Stimulated activated CD8-positive, alpha-beta memory T cell treated with anti-CD3 and anti-CD28 coated beads, Interleukin-15, amount 100 ng/mL, for 48 hours (primary cell): Measurements from ENCODE around the gene CCKAR.

Source experiments
- DNase-seq, 2 donors: peaks; one replicate each; pipeline ENCODE4 v3.0.0-alpha.2; 2020; ENCODE audit warnings: low read depth in 2 of 2

Gene CCKAR

DNA sequence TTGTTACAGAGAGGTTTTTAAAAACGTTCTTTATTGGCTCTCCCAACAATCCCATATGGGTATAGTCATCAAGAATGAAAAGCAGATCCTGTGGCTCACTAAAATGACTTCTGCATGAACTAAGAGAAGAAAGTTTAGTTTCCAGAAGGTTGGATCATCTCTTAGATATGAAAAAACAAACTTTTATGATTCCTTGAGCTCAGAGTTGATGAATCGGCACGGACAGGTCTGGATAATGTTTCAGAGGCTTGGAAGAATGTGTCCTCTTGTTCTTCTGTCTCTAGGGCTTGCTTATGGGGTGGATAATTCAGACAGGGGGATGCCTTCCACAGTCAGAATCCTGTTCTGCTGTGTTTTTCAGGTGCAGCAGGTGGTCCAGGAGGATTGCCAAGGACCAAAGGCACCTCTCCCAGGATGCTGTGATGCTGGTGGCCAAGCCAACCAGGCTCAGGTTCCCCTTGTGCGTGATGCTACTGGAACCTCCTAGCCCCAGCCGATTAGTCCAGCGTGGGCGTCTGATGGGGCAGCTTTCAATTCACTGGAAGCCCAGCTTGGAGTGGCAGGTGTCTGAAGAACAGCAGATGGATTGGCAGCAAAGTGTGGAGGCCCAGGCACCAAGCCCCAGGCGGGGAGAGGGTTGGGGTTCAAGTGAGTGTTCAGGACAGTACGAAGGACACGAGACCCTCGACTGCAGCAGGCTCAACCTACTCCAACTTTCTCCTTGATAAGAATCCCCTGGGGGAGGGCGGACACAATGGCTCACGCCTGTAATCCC, 30.3 kb downstream of the CCKAR start:
- no peak for DNase-seq

DNA sequence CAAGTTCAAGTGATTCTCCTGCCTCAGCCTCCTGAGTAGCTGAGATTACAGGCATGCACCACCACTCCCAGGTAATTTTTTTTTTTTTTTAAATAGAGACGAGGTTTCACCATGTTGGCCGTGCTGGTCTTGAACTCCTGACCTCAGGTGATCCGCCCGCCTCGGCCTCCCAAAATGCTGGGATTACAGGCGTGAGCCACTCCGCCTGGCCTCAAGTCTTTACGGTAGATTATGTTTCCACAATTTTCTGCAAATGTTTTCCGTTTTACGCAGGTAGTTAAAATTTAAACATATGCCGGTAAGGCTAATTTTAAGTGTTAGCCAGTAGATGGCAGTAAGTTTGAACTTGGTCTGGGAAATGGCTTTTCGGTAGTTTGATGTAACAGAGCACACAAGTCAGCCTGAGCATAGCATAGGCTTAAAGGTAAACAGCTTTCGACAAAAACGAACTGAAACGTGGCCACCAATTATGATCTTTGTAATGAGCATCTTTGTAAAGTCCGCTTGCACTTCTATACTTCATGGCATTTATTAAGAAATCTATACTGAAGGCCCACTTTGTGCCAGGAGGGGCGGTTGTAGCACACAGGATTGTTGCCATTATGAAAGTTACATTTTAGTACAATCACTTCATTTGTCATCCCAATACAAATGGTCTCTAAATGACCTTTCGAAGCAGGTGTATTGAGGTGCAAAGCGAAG, 31.1 kb downstream of the CCKAR start:
- no peak for DNase-seq

DNA sequence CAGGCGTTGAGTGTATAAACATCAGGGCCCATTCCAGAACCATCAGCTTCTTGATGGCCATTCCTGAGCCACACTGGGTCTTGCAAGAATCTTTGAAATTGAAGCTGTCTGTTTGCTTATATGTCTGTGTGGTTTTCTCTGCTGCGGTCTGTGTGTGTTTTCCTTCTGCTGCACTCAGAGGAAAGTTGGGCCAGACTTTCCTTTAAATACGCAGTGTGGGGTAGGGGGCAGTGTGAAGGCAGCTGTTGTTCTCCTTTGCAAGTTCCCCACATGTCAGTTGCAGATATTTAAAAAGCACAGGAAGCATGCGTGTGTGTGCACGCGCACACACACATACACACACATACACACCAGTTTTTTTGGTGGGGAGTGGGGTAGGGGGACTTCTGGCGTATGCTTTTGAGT, 32.1 kb downstream of the CCKAR start:
- DNase-seq: no peak

DNA sequence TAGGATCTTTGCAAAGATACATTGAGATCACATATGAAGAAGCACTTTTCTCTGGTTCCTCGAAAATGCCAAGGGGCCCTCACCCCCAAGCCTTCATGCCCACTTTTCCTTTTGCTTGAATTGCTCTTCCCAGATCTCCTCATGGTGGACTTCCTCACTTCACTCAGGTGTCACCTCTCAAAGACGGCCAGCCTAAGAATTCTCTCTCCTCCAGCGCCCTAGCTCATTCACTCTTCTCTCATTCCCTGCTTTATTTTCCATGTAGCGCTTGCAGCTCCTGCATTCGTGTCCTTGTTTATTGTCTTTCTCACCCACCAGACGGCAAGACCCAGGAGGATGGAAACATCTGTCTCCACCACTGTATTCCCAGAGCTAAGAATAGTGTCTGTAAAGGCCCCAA, 32.9 kb downstream of the CCKAR start:
- DNase-seq: no peak

DNA sequence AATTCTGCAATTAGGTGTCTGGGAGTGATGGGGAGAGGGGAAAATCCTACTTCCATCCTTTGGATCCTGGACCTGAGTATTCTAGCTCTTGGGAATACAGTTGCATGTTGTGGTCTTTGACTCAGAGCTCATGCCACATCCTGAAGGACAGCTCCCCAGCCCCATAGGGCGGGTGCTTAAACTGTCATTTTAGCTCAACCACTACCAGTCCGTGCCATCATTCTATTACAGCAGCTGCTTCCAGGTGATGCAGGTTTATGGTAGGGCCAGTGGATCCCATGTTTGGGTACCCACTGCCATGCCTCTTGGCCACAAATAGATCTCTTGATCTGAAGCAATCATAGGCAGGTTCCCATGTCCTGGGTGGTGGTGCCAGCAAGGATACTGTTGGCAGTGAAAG, 34.7 kb downstream of the CCKAR start:
- no peak for DNase-seq

DNA sequence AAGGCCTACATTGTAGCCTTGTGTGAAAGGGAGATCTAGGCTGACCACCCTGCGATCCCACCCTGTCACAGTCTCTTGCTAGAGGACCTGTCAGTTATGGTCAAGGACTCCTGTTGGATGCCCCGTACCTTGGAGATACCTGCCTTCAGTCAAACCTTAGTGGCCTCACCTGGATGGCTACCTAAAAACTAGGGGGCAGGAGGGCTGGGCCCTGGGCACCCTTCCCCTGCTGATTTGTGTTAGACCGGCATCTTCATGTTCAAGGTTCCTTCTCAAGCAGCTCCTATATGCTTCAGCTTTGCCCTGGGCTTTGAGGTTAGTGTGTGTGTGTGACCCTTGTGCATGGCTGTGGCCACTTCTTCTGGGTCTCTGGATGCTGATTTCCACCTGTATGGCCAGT, 35.3 kb downstream of the CCKAR start:
- no peak for DNase-seq

DNA sequence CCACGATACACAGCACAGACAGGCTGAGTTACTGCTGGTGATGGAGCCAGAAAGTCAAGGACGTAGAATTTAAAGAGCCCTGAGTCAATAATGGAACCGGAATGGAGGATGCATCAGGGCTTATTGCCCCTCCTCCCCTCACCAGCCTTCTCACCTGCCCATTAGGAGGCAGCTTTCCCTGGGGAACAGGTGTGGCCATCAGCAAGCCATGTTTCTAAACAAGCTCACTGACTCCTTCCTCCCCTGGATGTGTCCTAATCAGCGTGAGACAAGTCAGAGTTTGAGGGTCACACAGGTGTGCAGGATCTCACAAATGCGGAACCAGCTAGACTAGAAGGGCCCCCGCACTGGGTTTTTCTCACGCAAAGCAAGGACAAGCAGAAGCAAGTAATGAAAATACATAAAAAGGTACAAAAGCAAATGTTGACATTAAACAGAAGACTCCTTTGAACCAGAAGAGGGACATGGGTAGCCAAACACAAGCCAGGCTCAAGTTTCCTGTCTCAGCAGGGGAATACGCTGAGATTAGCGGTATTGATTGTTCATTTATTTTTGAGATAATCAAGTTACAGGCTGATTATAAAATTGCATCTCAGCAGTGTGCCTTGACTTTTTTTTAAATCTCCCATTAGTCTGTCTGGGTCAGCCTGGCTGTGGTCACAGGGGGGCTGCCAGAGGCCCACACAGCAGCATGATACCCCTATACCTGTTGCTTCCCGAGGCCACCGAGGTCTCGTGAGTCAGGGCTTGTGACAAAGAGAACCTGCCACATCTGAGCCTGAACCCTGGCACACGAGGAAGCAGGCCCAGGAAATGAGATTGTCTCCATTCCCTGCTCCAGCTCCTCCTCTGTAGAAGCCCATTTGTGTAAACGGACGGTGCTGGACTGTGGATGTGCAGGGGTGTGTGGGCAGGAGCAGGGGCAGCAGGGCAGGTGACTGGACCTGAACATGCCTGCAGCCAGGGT, 37.4 kb downstream of the CCKAR start:
- no peak for DNase-seq

DNA sequence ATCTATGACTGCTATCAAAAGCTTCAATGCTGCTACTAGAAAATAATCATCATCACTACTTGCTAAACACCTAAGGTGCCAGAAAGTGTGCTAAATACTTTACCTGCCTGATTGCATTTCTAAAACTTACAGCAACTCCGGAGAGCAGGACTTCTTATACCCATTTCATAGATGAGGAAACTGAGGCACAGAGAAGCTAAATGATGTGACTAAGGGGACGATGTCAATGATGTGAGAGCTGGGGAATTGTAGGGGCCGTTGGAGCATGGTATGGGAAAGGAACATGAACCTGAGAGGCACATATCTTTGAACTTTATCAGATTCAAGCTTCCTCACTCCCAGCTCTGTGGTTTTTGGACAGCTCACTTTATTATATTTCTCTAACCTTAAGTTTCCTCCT, 38.7 kb downstream of the CCKAR start:
- no peak for DNase-seq

DNA sequence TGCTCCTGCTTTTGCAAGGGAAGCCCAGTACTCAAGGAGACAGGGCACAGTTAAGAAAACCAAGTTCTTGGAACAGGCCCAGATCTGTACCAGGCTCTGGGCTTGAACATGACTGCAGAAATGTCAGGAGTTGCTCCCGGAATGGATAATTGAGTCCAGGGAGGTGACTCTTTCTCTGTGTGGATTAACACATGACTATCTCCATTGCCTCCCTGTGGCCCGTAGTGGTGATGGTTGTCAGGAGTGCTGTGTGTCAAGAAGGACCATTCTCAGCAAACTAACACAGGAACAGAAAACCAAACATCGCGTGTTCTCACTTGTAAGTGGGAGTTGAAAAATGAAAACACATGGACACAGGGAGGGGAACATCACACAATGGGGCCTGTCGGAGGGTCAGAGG, 39.9 kb downstream of the CCKAR start:
- no peak for DNase-seq

DNA sequence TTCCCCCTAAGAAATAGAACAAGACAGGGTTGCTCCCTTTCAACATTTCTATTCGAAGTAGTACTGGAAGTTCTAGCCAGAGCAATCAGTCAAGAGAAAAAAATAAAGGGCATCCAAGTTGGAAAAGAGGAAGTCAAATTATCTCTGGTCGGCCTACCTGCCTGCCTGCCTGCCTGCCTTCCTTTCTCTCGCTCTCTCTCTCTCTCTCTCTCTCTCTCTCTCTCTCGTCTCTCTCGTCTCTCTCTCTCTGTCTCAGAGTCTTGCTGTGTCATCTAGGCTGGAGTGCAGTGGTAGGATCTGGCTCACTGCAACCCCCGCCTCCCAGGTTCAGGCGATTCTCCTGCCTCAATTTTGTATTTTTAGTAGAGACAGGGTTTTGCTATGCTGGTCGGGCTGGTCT, 42.9 kb downstream of the CCKAR start:
- no peak for DNase-seq

DNA sequence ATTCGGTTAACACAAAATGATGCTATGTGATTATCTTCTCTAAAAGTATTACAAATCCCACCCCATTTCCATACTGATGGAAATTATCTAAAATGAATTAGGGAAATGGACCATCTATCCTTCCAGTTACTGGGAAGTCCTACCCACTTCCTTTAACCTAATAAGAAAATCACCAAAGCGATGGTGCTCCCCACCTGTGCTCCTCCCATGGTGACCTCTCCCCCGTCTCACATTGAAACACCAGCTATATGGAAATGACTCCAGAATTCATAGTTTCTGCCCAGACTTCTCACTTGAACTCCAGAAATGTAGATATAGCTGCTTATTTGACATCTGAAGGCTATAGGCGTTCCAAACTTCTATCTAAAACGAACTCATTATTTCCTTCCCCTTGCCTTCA, 48.5 kb downstream of the CCKAR start:
- DNase-seq: no peak

GRCh38 chr4:26441102-26441501, 49.2 kb downstream of the CCKAR start:
- DNase-seq: no peak

GRCh38 chr4:26434030-26434639, 56.1 kb downstream of the CCKAR start:
- DNase-seq: no peak

- DNase-seq: no peak
Observed at GRCh38 chr4:26433556-26433955, 56.7 kb downstream of the CCKAR start.

DNA sequence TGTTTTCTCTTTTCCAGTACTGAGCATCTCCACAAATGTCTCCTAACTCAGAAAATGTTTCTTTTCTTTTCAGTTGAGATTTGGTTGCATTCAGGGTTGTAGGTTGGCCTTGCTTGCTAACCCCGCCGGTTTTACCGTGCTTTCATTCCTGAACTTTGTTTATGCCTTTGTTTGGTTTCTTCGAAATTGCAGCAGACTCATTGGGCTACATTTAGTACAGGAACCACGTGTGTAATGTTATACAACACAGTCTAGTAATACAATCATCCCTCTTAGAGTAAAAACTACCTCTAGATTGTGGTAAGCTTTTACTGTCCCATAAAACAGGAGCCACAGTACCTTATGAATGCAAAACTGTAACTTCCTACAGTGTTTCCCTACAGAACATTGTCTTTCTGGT, 57.9 kb downstream of the CCKAR start:
- DNase-seq: no peak

- DNase-seq: no peak
Observed at GRCh38 chr4:26431461-26432180, 58.7 kb downstream of the CCKAR start.
